PC-9 (cell line): Measurements from ENCODE around the gene LARGE1. TPM values are rescaled to one million over a fixed set of nuclear protein-coding genes. Genes with fewer than 3 reads are reported as not detected.

Experiments used
- BruUV-seq: library from RNA; stranded (reverse); fragments of 400-500 nt; replicated peaks from 2 replicates; lab custom pipeline; 2021; lab: Mats Ljungman, UMichigan
- CTCF ChIA-PET: fragments of 300-600 bp; sonication (Branson Sonifier 250); formaldehyde crosslinking; loops from one replicate; lab custom pipeline; 2022; ENCODE audit warnings: antibody characterized with exemption; lab: Charles Lee
- POLR2A ChIA-PET: fragments of 300-600 bp; sonication (Branson Sonifier 250); formaldehyde crosslinking; loops from one replicate; lab custom pipeline; 2022; ENCODE audit warnings: antibody characterized with exemption; ENCODE audit not compliant: unreplicated experiment; lab: Charles Lee
- DNase-seq, 2 experiments: peaks; one replicate each; pipeline versions ENCODE4 v3.0.0 to v3.0.0-alpha.2; 2015 to 2022; ENCODE audit warnings: mixed read lengths in 1 of 2
- H2AFZ ChIP-seq: fragments of 200-600 bp; sonication (generic); 2 replicates; pipeline ENCODE4 v1.8.1; 2017; ENCODE audit warnings: antibody characterized with exemption
- H3F3A ChIP-seq: fragments of 200-600 bp; sonication (generic); 2 replicates; pipeline ENCODE4 v1.8.1; 2017; ENCODE audit warnings: antibody characterized with exemption, mild to moderate bottlenecking, low read depth; ENCODE audit not compliant: insufficient read depth
- H3K27ac ChIP-seq: fragments of 200-600 bp; sonication (generic); 2 replicates; pipeline ENCODE4 v1.6.1; 2016; ENCODE audit warnings: mixed run types
- H3K27me3 ChIP-seq: fragments of 200-600 bp; sonication (generic); 2 replicates; pipeline ENCODE4 v1.6.1; 2016; ENCODE audit warnings: low read depth, mixed run types; ENCODE audit not compliant: insufficient read depth
- H3K36me3 ChIP-seq: fragments of 200-600 bp; sonication (generic); 2 replicates; pipeline ENCODE4 v1.6.1; 2016; ENCODE audit warnings: low read depth, mixed run types
- H3K4me1 ChIP-seq: fragments of 200-600 bp; sonication (generic); replicated peaks from 2 replicates; pipeline ENCODE4 v1.6.1; 2016; ENCODE audit warnings: mixed run types; ENCODE audit not compliant: insufficient read depth
- H3K4me2 ChIP-seq: fragments of 200-600 bp; sonication (generic); 2 replicates; pipeline ENCODE4 v1.6.1; 2017; ENCODE audit warnings: mixed run types
- H3K4me3 ChIP-seq: fragments of 200-600 bp; sonication (generic); 2 replicates; pipeline ENCODE4 v1.6.1; 2016; ENCODE audit warnings: mixed run types
- H3K79me2 ChIP-seq: fragments of 200-600 bp; sonication (generic); 2 replicates; pipeline ENCODE4 v1.6.1; 2017; ENCODE audit warnings: low read depth, mixed run types
- H3K9me2 ChIP-seq: fragments of 200-600 bp; sonication (generic); 2 replicates; pipeline ENCODE4 v1.8.1; 2017; ENCODE audit warnings: mild to moderate bottlenecking; ENCODE audit not compliant: insufficient read depth
- H3K9me3 ChIP-seq: fragments of 200-600 bp; sonication (generic); 2 replicates; pipeline ENCODE4 v1.8.1; 2016; ENCODE audit warnings: low read depth; ENCODE audit not compliant: insufficient read depth
- H4K20me1 ChIP-seq: fragments of 200-600 bp; sonication (generic); 2 replicates; pipeline ENCODE4 v1.8.1; 2017; ENCODE audit not compliant: insufficient read depth
- EZH2 ChIP-seq: fragments of 200-600 bp; sonication (generic); IDR thresholded peaks from 2 replicates; pipeline ENCODE4 v1.8.0; 2017; ENCODE audit warnings: antibody characterized with exemption, low read depth
- intact Hi-C: fragments of 100-400 bp; cut with micrococcal nuclease; formaldehyde crosslinking; loops from one replicate; pipeline ENCODE4 v1.10.0; 2022; ENCODE audit not compliant: unreplicated experiment
- total RNA-seq: library from RNA; stranded (reverse); gene quantifications from 2 replicates; pipeline ENCODE4 v1.2.3, GENCODE V29; 2021
- TF ChIP-seq, protein P1 (sequence below): fragments of 200-600 bp; sonication (generic); conservative IDR thresholded peaks from 2 replicates; pipeline ENCODE4 v1.6.1; 2017; ENCODE audit warnings: mixed run types, antibody characterized with exemption, mild to moderate bottlenecking, moderate library complexity

Gene LARGE1
- total RNA-seq, 1 experiment from 2014 or later, result 12.5 TPM

DNA sequence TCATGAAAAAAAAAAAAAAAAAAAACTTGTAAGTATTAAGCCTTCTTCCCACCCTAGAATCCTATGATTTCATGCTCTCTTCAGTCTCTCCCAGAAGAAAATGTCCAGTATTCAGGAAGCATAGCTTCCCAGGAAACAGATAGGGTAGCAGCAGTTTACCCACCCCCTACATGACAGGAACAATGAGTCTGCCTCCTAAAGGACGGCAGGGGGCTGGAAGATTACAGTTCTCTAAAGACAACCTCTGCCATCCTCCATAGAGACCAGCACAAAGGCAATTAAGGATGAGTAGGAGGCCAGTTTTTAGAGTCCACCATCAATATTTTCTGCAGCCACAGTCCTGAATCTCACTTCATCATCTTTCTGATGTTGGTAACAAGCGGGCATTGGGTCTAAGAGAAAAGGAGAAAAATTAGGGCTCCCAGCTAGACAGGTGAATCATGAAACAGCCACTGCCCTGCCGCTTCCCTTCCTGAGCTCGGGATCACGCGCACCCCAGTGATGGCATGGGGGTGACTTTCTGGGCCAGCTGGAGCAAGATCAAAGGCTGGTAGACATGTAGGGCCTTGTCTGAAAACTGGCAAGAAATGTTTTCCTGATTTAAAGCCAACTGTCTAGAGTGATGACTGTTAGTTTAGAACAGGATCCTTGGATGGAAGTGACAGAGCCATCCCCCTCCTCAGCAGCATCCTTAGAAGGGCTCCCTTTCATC, 322.8 kb downstream of the LARGE1 start:
- no peaks in the 10 kb centered on the region for H3F3A ChIP-seq
- H3K79me2 ChIP-seq, result no peaks in the 10 kb centered on the region
- H3K27ac ChIP-seq, result no peak overlapping the region
- H3K4me1 ChIP-seq, result no peaks in the 10 kb centered on the region
- intact Hi-C loops, result no loop called here
- H3K36me3 ChIP-seq, result no peaks in the 10 kb centered on the region
- H2AFZ ChIP-seq, result no peak overlapping the region
- ChIA-PET POLR2A (no interaction called here), CTCF (no interaction called here)
- H3K9me2 ChIP-seq, result no peaks in the 10 kb centered on the region
- no peaks in the 10 kb centered on the region for H3K9me3 ChIP-seq
- no peak for DNase-seq
- BruUV-seq, result no TSS peak
- H3K27me3 ChIP-seq, result 0 out of 2 replicates have a peak, but pooled peaks cover 4% of the 10 kb centered on the region
- no peaks in the 10 kb centered on the region for H4K20me1 ChIP-seq
- H3K4me3 ChIP-seq, result no peak overlapping the region
- TF ChIP-seq, protein P1, sequence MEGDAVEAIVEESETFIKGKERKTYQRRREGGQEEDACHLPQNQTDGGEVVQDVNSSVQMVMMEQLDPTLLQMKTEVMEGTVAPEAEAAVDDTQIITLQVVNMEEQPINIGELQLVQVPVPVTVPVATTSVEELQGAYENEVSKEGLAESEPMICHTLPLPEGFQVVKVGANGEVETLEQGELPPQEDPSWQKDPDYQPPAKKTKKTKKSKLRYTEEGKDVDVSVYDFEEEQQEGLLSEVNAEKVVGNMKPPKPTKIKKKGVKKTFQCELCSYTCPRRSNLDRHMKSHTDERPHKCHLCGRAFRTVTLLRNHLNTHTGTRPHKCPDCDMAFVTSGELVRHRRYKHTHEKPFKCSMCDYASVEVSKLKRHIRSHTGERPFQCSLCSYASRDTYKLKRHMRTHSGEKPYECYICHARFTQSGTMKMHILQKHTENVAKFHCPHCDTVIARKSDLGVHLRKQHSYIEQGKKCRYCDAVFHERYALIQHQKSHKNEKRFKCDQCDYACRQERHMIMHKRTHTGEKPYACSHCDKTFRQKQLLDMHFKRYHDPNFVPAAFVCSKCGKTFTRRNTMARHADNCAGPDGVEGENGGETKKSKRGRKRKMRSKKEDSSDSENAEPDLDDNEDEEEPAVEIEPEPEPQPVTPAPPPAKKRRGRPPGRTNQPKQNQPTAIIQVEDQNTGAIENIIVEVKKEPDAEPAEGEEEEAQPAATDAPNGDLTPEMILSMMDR, result no peak
- TF ChIP-seq EZH2, result no peak
- H3K4me2 ChIP-seq, result no peak overlapping the region

DNA sequence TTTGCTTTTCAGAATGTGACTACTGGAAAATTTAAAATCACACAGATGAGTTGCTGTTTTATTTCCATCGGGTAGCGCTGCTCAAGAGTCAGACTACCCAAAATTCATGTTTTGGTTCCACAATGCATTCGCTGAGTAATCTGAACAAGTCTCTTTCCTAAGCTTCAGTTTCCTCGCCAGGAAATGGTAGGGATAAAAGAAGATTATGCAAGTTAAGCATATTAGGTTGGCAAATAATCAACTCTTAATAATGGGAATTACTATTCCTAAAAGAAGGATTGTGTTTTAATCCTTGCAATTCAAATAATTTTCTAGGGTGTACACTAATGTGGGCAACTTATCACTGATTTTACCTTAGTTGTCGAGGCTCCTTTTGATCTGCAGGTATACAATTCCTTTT, 326.5 kb downstream of the LARGE1 start:
- Histone ChIP-seq H4K20me1 (no peaks in the 10 kb centered on the region), H3K79me2 (no peaks in the 10 kb centered on the region), H3K4me1 (no peaks in the 10 kb centered on the region), H3F3A (no peaks in the 10 kb centered on the region), H3K27ac (no peak overlapping the region), H2AFZ (no peak overlapping the region), H3K36me3 (no peaks in the 10 kb centered on the region), H3K4me2 (no peak overlapping the region), H3K4me3 (no peak overlapping the region), H3K9me3 (no peaks in the 10 kb centered on the region), H3K27me3 (no peaks in the 10 kb centered on the region), H3K9me2 (no peaks in the 10 kb centered on the region)
- intact Hi-C loops, result no loop called here
- ChIA-PET POLR2A (no interaction called here), CTCF (no interaction called here)
- DNase-seq, result no peak
- no TSS peak for BruUV-seq
- no peak for TF ChIP-seq EZH2
- TF ChIP-seq, protein P1, result no peak

DNA sequence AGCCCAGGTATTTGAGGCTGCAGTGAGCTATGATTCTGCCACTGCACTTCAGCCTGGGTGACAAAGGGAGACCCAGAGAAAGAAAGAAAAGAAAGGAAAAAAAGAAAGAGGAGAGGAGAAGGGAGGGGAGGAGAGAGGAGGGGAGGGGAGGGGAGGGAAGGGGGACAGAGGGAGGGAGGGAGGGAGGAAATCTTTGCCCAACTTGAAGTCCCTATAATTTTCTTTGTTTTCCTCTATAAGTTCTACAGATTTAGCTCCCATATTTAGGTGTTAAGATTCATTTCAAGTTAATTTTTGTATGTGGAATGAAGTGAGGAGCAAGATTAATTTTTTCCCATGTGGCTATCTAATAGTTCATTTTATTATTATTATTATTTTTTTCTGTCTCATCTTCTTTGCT, 328.3 kb downstream of the LARGE1 start:
- DNase-seq, result no peak
- Histone ChIP-seq H3K27ac (no peak overlapping the region), H2AFZ (no peak overlapping the region), H4K20me1 (no peaks in the 10 kb centered on the region), H3K79me2 (no peaks in the 10 kb centered on the region), H3K9me2 (no peaks in the 10 kb centered on the region), H3F3A (no peaks in the 10 kb centered on the region), H3K36me3 (no peaks in the 10 kb centered on the region), H3K27me3 (no peaks in the 10 kb centered on the region), H3K4me3 (no peak overlapping the region), H3K9me3 (no peaks in the 10 kb centered on the region), H3K4me1 (no peaks in the 10 kb centered on the region), H3K4me2 (no peak overlapping the region)
- ChIA-PET CTCF (no interaction called here), POLR2A (interaction anchor here (0.6 kb wide), 1 partner anchor 484 kb away, joined by 10 read pairs; no protein-coding TSS in a partner anchor)
- no TSS peak for BruUV-seq
- intact Hi-C loops, result no loop called here
- TF ChIP-seq, protein P1, result no peak
- TF ChIP-seq EZH2, result no peak
